HG03060 (cell line): ENCODE results near the gene LAYN.

Experiments used
- ATAC-seq: cut with Tn5 transposase; IDR thresholded peaks from one replicate; pipeline ENCODE4 v1.9.1; 2021; ENCODE audit warnings: low read depth, moderate number of reproducible peaks; ENCODE audit not compliant: unreplicated experiment

The LAYN gene

GRCh38 chr11:111540114-111540936 lies at the start of gene LAYN:
Gene LAYN (plus strand): TSS chr11:111540720. CDS start chr11:111540844, 124 bp downstream.
- no peak for ATAC-seq

- ATAC-seq = no peak
Measured at GRCh38 chr11:111494040-111494439, 46.5 kb upstream of the LAYN start.

GRCh38 chr11:111499483-111499882 lies 41.0 kb upstream of the LAYN start:
- ATAC-seq = no peak

DNA sequence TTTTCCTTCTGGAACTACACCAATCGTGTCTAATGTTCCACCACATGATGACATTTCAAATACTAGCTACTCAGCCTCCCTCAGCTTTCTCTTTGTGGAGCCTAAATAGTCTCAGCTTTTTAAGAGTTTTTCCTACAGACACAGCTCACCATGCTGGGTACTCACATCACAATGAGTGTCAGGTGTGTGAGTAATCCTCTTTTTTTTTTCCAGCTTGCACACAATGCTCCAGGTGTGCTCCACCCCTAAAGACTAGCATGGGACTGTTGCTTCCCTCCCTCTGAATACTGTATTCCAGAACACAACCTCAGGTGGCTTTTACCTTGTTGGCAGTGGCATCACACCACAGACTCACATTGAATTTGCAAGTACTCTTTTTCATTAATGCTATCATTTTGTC lies 40.0 kb upstream of the LAYN start:
- no peak for ATAC-seq

DNA sequence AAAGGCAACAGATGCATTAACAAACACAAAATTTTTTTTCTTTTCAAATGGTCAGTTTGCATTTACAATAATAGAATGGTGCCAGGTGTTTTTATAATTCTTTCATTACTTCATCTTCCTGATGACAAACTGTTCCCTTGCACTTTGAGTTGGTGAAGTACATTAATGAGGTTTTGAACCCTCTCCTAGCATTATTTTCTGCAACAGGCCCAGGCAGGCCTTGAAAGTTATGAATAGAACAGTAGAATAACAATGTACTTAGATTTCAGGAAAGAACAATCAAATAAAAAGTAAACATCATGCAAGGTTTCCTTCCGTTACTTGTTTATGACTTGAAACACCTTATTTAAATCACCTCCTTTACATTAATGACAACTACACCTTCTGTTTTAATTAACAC lies 37.9 kb upstream of the LAYN start:
- no peak for ATAC-seq

DNA sequence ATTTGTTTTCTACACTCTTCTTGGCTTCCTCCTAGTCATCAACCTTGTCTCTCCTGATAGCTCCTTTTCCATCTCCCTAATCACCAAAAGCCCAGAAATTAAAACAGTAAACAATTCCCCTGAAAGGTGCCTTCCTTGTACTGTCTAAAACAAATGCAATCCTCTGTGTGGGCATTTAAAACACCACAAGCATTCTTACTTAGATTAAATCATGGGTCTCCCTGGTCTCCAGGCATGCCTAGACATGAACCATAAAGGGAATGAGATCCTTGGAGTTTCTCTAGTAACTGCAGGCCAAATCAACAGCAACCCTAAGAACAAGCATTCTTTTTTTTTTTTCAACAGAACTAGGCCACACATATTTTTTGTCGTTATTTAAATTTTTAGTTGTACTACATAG lies 30.2 kb upstream of the LAYN start:
- ATAC-seq = no peak

GRCh38 chr11:111512296-111513239 lies 28.0 kb upstream of the LAYN start, which contains the start of gene BTG4:
Gene BTG4 (minus strand): TSS chr11:111512386. CDS start chr11:111498776, 13,610 bp downstream.
- no peak for ATAC-seq

DNA sequence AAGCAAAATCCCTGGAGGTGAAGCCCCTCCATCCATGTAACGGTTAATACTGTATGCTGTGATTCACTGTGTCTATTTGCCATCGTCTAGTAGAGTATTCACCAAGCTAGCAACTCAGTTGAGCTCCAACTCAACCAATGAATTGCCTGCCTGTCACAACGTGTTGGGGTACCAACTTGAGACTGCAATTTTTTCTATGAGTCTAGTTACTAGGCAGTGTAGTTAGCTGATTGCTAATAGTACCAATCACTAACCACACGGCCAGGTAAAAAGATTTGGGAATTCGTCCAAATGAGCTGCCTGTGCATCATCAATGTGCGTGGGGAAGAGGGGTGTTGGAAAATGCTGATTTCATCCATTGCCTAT lies 27.3 kb upstream of the LAYN start:
- ATAC-seq = no peak

- ATAC-seq = no peak
Measured at GRCh38 chr11:111514216-111515031, 26.1 kb upstream of the LAYN start, which contains the start of gene HOATZ. Gene HOATZ (plus strand): TSS chr11:111514778. CDS start chr11:111514785, 7 bp downstream.

GRCh38 chr11:111515591-111515990 lies 24.9 kb upstream of the LAYN start:
- ATAC-seq = no peak

- no peak for ATAC-seq
Measured at GRCh38 chr11:111518668-111519067, 21.9 kb upstream of the LAYN start.

- ATAC-seq = no peak
Measured at GRCh38 chr11:111520560-111520959, 20.0 kb upstream of the LAYN start.

GRCh38 chr11:111521135-111521534 lies 19.4 kb upstream of the LAYN start:
- no peak for ATAC-seq

- ATAC-seq = no peak
Measured at GRCh38 chr11:111522426-111522825, 18.1 kb upstream of the LAYN start.

DNA sequence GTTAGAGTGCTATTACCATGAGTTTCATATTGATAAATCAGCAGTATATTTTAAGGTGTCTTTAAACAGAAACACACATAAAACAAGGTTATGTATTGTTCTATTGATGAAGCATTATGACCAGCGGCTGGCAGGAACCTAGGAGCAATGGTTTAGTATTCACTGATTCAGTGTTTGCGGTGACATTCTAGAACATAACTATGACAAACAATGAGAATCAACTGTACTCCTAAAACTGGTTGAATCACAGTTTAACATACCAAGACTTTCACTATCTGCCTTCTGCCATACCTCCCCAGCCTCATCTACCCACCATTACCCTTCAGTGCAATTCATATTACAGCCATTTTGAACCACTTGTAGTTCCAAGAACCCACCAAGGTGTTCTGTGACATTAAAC lies 17.2 kb upstream of the LAYN start:
- no peak for ATAC-seq

DNA sequence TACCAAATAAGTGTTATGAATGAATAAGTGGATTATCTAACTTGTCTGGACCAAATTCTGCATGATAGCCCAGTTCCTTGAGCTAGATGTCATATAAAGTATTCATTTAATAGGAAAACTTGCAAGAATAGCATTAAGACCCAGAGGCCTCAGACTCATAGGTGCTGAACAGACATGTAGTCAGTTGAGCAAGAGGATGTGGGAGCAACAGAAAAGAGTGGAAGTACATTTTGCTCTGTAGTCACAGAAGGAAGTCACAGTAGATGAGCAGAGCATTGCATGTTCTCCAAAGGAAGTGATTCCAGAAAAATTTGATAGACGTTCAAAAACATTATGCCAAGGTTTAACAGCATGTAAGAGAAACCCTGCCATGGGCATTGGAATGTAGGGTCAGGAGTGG lies 16.5 kb upstream of the LAYN start:
- ATAC-seq = no peak

- ATAC-seq = no peak
Measured at GRCh38 chr11:111525456-111525855, 15.1 kb upstream of the LAYN start.

- no peak for ATAC-seq
Measured at GRCh38 chr11:111526501-111526900, 14.0 kb upstream of the LAYN start.

DNA sequence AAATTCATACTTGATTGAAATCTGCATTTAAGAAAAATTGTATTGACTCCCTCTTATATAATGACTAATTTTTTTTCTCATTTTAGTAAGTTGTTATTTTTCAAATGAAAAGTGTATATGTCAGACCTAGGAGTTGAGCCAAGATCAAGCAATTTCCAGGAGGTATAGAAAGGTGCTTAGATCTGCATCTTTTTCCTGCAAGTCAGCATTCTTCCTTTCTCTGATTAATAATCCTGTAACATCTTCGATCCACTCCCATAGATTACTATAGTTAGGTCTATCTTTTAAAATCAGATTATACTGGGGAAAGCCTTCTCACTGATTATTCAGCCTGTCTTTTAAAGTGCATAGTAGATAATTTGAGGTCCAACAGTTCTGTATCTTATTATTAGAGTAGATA lies 13.2 kb upstream of the LAYN start:
- no peak for ATAC-seq

GRCh38 chr11:111528557-111528956 lies 12.0 kb upstream of the LAYN start:
- ATAC-seq = no peak
